SU-DHL-6 (cell line): ENCODE measurements around the gene WDR88.

Experiments
- H2AFZ ChIP-seq: fragments of 200-600 bp; sonication (generic); 2 replicates; pipeline ENCODE4 v1.6.1; 2014; ENCODE audit warnings: low read depth, mild to moderate bottlenecking, moderate library complexity, mixed read lengths, antibody characterized with exemption, low read length; ENCODE audit not compliant: severe bottlenecking
- H3F3A ChIP-seq: fragments of 200-600 bp; shearing (Covaris generic); 2 replicates; pipeline ENCODE4 v1.6.0; 2016; ENCODE audit warnings: antibody characterized with exemption, mild to moderate bottlenecking; ENCODE audit not compliant: insufficient read depth
- H3K27ac ChIP-seq: fragments of 200-600 bp; sonication (generic); 2 replicates; pipeline ENCODE4 v1.5.1; 2016; ENCODE audit warnings: low read depth, mild to moderate bottlenecking, low read length, moderate library complexity, mixed read lengths
- H3K27me3 ChIP-seq: fragments of 200-600 bp; sonication (generic), shearing (Covaris generic); 2 replicates; pipeline ENCODE4 v1.6.0; 2014; ENCODE audit warnings: mild to moderate bottlenecking, low read length
- H3K36me3 ChIP-seq: fragments of 200-600 bp; sonication (generic); 2 replicates; pipeline ENCODE4 v1.6.1; 2014; ENCODE audit warnings: mild to moderate bottlenecking, low read length, mixed read lengths
- H3K4me2 ChIP-seq: fragments of 300-600, 200-600 bp; shearing (Covaris generic), sonication (generic); 2 replicates; pipeline ENCODE4 v1.6.0; 2014; ENCODE audit warnings: low read length, low read depth, mild to moderate bottlenecking; ENCODE audit not compliant: poor library complexity, severe bottlenecking
- H3K4me3 ChIP-seq: fragments of 200-600 bp; sonication (generic); 2 replicates; pipeline ENCODE4 v1.5.1; 2014; ENCODE audit warnings: antibody characterized with exemption, low read length, mild to moderate bottlenecking, mixed read lengths; ENCODE audit not compliant: insufficient read depth, poor library complexity, severe bottlenecking
- H3K79me2 ChIP-seq: fragments of 200-600 bp; sonication (generic); 2 replicates; pipeline ENCODE4 v1.6.1; 2014; ENCODE audit warnings: mild to moderate bottlenecking, low read length, moderate library complexity; ENCODE audit not compliant: insufficient read depth
- H3K9ac ChIP-seq: fragments of 200-600 bp; sonication (generic); 2 replicates; pipeline ENCODE4 v1.7.0; 2014; ENCODE audit warnings: mild to moderate bottlenecking, low read length
- H3K9me2 ChIP-seq: fragments of 200-600 bp; sonication (generic); replicated peaks from 2 replicates; pipeline ENCODE4 v1.6.1; 2014; ENCODE audit warnings: low read length; ENCODE audit not compliant: insufficient read depth
- H3K9me3 ChIP-seq: fragments of 200-600 bp; sonication (generic); 2 replicates; pipeline ENCODE4 v1.6.1; 2014; ENCODE audit warnings: low read length, mixed read lengths; ENCODE audit not compliant: insufficient read depth
- H4K20me1 ChIP-seq: fragments of 200-600 bp; sonication (generic); 2 replicates; pipeline ENCODE4 v1.6.1; 2014; ENCODE audit warnings: low read depth, mild to moderate bottlenecking, antibody characterized with exemption, low read length, moderate library complexity, mixed read lengths
- EZH2phosphoT487 ChIP-seq: fragments of 200-600 bp; sonication (generic), shearing (Covaris generic); conservative IDR thresholded peaks from 2 replicates; pipeline ENCODE4 v1.6.1; 2018; ENCODE audit warnings: mild to moderate bottlenecking, antibody characterized with exemption, low read length, moderate library complexity, mixed read lengths
- TF ChIP-seq, protein P1 (sequence below): fragments of 200-600 bp; sonication (generic); IDR thresholded peaks from one replicate; pipeline ENCODE4 v1.5.1; 2017; ENCODE audit warnings: antibody characterized with exemption, mild to moderate bottlenecking, low read length, moderate library complexity; ENCODE audit not compliant: insufficient read depth, poor library complexity, severe bottlenecking

Gene WDR88

GRCh38 chr19:33214596-33214995 lies 82.7 kb downstream of the WDR88 start:
- no peaks in the 10 kb centered on the region for H4K20me1 ChIP-seq
- H3K79me2 ChIP-seq: no peaks in the 10 kb centered on the region

DNA sequence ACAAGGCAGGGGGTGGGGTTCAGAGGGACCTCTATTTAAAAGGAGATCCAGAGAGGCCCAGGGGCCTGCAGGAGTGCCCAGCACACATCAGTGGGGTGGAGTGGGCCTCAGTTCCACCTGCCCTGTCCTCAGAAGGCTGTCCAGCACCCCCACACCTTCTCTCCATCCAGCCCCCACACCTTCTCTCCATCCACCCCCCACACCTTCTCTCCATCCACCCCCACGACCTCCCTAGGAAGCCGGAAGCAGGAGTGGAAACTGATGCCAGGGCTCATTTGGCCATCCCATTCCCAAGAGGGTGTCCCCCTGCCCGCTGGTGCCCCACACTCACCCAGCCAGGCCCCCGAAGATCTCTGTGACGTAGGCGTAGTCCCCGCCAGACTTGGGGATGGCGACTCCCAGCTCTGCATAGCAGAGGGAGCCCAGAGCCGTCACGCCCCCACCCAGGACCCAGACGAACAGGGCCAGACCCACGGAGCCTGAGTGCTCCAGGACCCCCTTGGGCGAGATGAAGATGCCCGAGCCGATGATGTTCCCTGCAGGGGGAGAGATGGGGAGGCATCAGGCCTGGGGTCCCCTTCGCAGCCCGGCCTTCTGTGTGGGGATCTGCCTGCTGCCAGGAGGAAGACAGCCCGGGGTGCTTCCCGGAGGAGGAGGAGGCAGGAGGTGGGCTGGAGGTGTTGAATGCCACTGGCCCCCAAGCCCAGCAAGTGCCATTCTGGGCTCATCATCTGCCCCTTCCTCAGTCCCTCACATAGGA lies 83.7 kb downstream of the WDR88 start:
- TF ChIP-seq EZH2phosphoT487: no peak
- TF ChIP-seq, protein P1, sequence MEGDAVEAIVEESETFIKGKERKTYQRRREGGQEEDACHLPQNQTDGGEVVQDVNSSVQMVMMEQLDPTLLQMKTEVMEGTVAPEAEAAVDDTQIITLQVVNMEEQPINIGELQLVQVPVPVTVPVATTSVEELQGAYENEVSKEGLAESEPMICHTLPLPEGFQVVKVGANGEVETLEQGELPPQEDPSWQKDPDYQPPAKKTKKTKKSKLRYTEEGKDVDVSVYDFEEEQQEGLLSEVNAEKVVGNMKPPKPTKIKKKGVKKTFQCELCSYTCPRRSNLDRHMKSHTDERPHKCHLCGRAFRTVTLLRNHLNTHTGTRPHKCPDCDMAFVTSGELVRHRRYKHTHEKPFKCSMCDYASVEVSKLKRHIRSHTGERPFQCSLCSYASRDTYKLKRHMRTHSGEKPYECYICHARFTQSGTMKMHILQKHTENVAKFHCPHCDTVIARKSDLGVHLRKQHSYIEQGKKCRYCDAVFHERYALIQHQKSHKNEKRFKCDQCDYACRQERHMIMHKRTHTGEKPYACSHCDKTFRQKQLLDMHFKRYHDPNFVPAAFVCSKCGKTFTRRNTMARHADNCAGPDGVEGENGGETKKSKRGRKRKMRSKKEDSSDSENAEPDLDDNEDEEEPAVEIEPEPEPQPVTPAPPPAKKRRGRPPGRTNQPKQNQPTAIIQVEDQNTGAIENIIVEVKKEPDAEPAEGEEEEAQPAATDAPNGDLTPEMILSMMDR: no peak
- no peak overlapping the region for H2AFZ ChIP-seq
- H3K79me2 ChIP-seq: no peaks in the 10 kb centered on the region
- no peaks in the 10 kb centered on the region for H3K27me3 ChIP-seq
- H4K20me1 ChIP-seq: no peaks in the 10 kb centered on the region
- H3K4me3 ChIP-seq: no peak overlapping the region
- no peaks in the 10 kb centered on the region for H3K36me3 ChIP-seq
- no peaks in the 10 kb centered on the region for H3K9me3 ChIP-seq
- H3F3A ChIP-seq: no peaks in the 10 kb centered on the region
- no peak overlapping the region for H3K4me2 ChIP-seq
- H3K27ac ChIP-seq: no peak overlapping the region
- H3K9ac ChIP-seq: no peak overlapping the region
- no peaks in the 10 kb centered on the region for H3K9me2 ChIP-seq

More at GRCh38 chr19:33214596-33214995, 82.7 kb downstream of the WDR88 start:
- Histone ChIP-seq H3K9me3 (no peaks in the 10 kb centered on the region), H3K36me3 (no peaks in the 10 kb centered on the region), H3K9ac (no peak overlapping the region), H2AFZ (no peak overlapping the region), H3K9me2 (no peaks in the 10 kb centered on the region), H3K27ac (no peak overlapping the region), H3K27me3 (no peaks in the 10 kb centered on the region), H3K4me2 (no peak overlapping the region), H3F3A (no peaks in the 10 kb centered on the region), H3K4me3 (no peak overlapping the region)
- TF ChIP-seq, protein P1: no peak
- no peak for TF ChIP-seq EZH2phosphoT487

DNA sequence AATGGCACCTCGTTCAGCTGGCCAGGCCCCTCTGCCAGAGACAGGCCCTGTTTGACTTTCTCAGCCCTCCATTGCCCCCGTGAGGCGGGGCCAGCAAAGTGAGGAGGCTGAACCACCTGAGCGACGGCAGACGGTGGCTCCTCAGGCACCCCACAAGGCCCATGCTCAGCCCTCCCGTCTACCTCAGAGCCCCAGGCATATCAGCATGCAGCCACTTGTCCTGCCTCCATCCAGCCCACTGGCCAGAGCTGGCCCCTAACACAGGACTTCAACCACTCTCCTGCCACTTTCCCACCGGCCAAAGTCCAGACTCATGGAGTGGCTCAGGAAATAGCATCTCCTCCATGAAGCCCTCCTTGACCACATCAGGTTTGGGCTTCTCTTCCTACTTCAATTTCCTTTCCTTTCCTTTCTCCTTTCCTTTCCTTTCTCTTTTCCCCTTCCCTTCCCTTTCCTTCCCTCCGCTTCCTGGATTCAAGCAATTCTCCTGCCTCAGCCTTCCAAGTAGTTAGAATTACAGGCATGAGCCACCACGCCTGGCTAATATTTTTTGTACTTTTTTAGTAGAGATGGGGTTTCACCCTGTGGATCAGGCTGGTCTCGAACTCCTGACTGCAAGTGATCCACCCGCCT lies 84.4 kb downstream of the WDR88 start:
- H3K9me2 ChIP-seq: no peaks in the 10 kb centered on the region
- no peak overlapping the region for H3K4me3 ChIP-seq
- H3K79me2 ChIP-seq: no peaks in the 10 kb centered on the region
- no peak overlapping the region for H2AFZ ChIP-seq
- H3K27me3 ChIP-seq: no peaks in the 10 kb centered on the region
- TF ChIP-seq EZH2phosphoT487: no peak
- TF ChIP-seq, protein P1: no peak
- no peak overlapping the region for H3K27ac ChIP-seq
- no peaks in the 10 kb centered on the region for H4K20me1 ChIP-seq
- no peaks in the 10 kb centered on the region for H3K9me3 ChIP-seq
- H3K36me3 ChIP-seq: no peaks in the 10 kb centered on the region
- no peaks in the 10 kb centered on the region for H3F3A ChIP-seq
- no peak overlapping the region for H3K4me2 ChIP-seq
- no peak overlapping the region for H3K9ac ChIP-seq
